Stimulated activated CD4-positive, alpha-beta T cell treated with anti-CD3 and anti-CD28 coated beads, Interleukin-4, amount 100 ng/mL, for 24 hours (primary cell): Measurements from ENCODE around the gene BICDL1.

ENCODE experiments used
- DNase-seq: peaks from one replicate; pipeline ENCODE4 v3.0.0-alpha.2; 2020

The BICDL1 gene

GRCh38 chr12:119988472-119989360, at the start of gene BICDL1:
Gene BICDL1 (plus strand): TSS chr12:119989236. CDS start chr12:119989869, 633 bp downstream.
- peak; percentile 98 for DNase-seq

GRCh38 chr12:119940897-119941296, 48.1 kb upstream of the BICDL1 start:
- no peak for DNase-seq

- DNase-seq = no peak
Measured at GRCh38 chr12:119942386-119942785, 46.6 kb upstream of the BICDL1 start.

- no peak for DNase-seq
Measured at GRCh38 chr12:119946213-119946612, 42.8 kb upstream of the BICDL1 start.

- DNase-seq = no peak
Measured at GRCh38 chr12:119949145-119949544, 39.9 kb upstream of the BICDL1 start.

GRCh38 chr12:119949594-119949993, 39.4 kb upstream of the BICDL1 start:
- DNase-seq = no peak

GRCh38 chr12:119956047-119956446, 33.0 kb upstream of the BICDL1 start:
- DNase-seq = no peak

GRCh38 chr12:119957135-119957534, 31.9 kb upstream of the BICDL1 start:
- no peak for DNase-seq

GRCh38 chr12:119959435-119959834, 29.6 kb upstream of the BICDL1 start:
- DNase-seq = no peak

- DNase-seq = no peak
Measured at GRCh38 chr12:119964123-119964522, 24.9 kb upstream of the BICDL1 start.

- no peak for DNase-seq
Measured at GRCh38 chr12:119964929-119965328, 24.1 kb upstream of the BICDL1 start.

GRCh38 chr12:119980242-119980641, 8.8 kb upstream of the BICDL1 start:
- peak; percentile 30 for DNase-seq

GRCh38 chr12:119980702-119981101, 8.3 kb upstream of the BICDL1 start:
- DNase-seq = peak; percentile 24

- peak; percentile 42 for DNase-seq
Measured at GRCh38 chr12:119989361-119989730, 310 bp downstream of the BICDL1 start.

- DNase-seq = peak; percentile 72
Measured at GRCh38 chr12:119989731-119990381, 820 bp downstream of the BICDL1 start.

GRCh38 chr12:119990382-119990874, 1.4 kb downstream of the BICDL1 start:
- DNase-seq = peak; percentile 31

- no peak for DNase-seq
Measured at GRCh38 chr12:119992129-119992705, 3.2 kb downstream of the BICDL1 start.

GRCh38 chr12:119994892-119995658, 6.0 kb downstream of the BICDL1 start:
- DNase-seq = no peak

GRCh38 chr12:119996417-119996816, 7.4 kb downstream of the BICDL1 start:
- no peak for DNase-seq

- DNase-seq = no peak
Measured at GRCh38 chr12:119998471-119999245, 9.6 kb downstream of the BICDL1 start.

- DNase-seq = no peak
Measured at GRCh38 chr12:120000556-120000955, 11.5 kb downstream of the BICDL1 start.
